HepG2 (cell line): Measurements from ENCODE around the gene RBM45. TPM values are rescaled to one million over a fixed set of nuclear protein-coding genes. Genes with fewer than 3 reads are reported as not detected.

ENCODE experiments used
- ADNP ChIP-seq: sonication (generic); formaldehyde crosslinking; IDR thresholded peaks from 2 replicates; pipeline ENCODE4 v1.4.0; 2020; ENCODE audit warnings: missing genetic modification reagents
- BCL6 ChIP-seq: IDR thresholded peaks from 2 replicates; pipeline ENCODE4 v1.6.1; 2016; ENCODE audit warnings: missing genetic modification reagents, missing compliant biosample characterization
- ETV5 ChIP-seq: IDR thresholded peaks from 2 replicates; pipeline ENCODE4 v1.6.1; 2018; ENCODE audit warnings: missing biosample characterization, missing genetic modification reagents, inconsistent platforms, borderline replicate concordance
- LRRFIP1 ChIP-seq: sonication (generic); formaldehyde crosslinking; conservative IDR thresholded peaks from 2 replicates; pipeline ENCODE4 v1.4.0; 2020; ENCODE audit warnings: missing genetic modification reagents
- MTA3 ChIP-seq: sonication (generic); formaldehyde crosslinking; IDR thresholded peaks from 2 replicates; pipeline ENCODE4 v1.4.0; 2020; ENCODE audit warnings: missing genetic modification reagents
- MYNN ChIP-seq: sonication (generic); formaldehyde crosslinking; IDR thresholded peaks from 2 replicates; pipeline ENCODE4 v1.4.0; 2020; ENCODE audit warnings: mild to moderate bottlenecking, low read depth, missing genetic modification reagents
- PCBP2 ChIP-seq: fragments of 200-400 bp; formaldehyde crosslinking; optimal IDR thresholded peaks from 2 replicates; pipeline ENCODE3; 2018; ENCODE audit warnings: low read length, low read depth; ENCODE audit not compliant: poor library complexity, severe bottlenecking
- RBFOX2 ChIP-seq: fragments of 200-400 bp; formaldehyde crosslinking; IDR thresholded peaks from 2 replicates; pipeline ENCODE4 v1.6.1; 2017; ENCODE audit warnings: low read depth, mild to moderate bottlenecking, low read length
- RBM39 ChIP-seq: fragments of 200-400 bp; formaldehyde crosslinking; IDR thresholded peaks from one replicate; pipeline ENCODE4 v1.6.1; 2018; ENCODE audit warnings: antibody characterized with exemption, mild to moderate bottlenecking, low read depth, low read length; ENCODE audit not compliant: poor library complexity, severe bottlenecking
- SRF ChIP-seq: IDR thresholded peaks from 2 replicates; pipeline ENCODE4 v1.6.1; 2011; ENCODE audit warnings: mild to moderate bottlenecking, low read depth, low read length, moderate library complexity
- SSRP1 ChIP-seq: IDR thresholded peaks from 2 replicates; pipeline ENCODE4 v1.6.1; 2016; ENCODE audit warnings: control low read depth
- TBP ChIP-seq: sonication (generic); formaldehyde crosslinking; IDR thresholded peaks from 2 replicates; pipeline ENCODE4 v1.5.0; 2020; ENCODE audit warnings: missing genetic modification reagents
- YEATS4 ChIP-seq: sonication (generic); formaldehyde crosslinking; IDR thresholded peaks from 2 replicates; pipeline ENCODE4 v1.4.0; 2020; ENCODE audit warnings: missing genetic modification reagents, borderline replicate concordance
- ZFAT ChIP-seq: sonication (generic); formaldehyde crosslinking; conservative IDR thresholded peaks from 2 replicates; pipeline ENCODE4 v1.8.1; 2023; ENCODE audit warnings: missing genetic modification reagents, inconsistent platforms
- ZFP1 ChIP-seq: IDR thresholded peaks from 2 replicates; pipeline ENCODE4 v1.6.1; 2016
- ZNF354B ChIP-seq: sonication (generic); formaldehyde crosslinking; IDR thresholded peaks from 2 replicates; pipeline ENCODE4 v1.8.0; 2022; ENCODE audit warnings: mild to moderate bottlenecking, missing genetic modification reagents
- ZNF562 ChIP-seq: sonication (generic); formaldehyde crosslinking; IDR thresholded peaks from 2 replicates; pipeline ENCODE4 v1.8.0; 2022; ENCODE audit warnings: missing genetic modification reagents, borderline replicate concordance
- ZNF607 ChIP-seq: sonication (generic); formaldehyde crosslinking; IDR thresholded peaks from 2 replicates; pipeline ENCODE4 v1.5.1; 2020; ENCODE audit warnings: missing genetic modification reagents, mild to moderate bottlenecking, borderline replicate concordance
- ZNF644 ChIP-seq: IDR thresholded peaks from 2 replicates; pipeline ENCODE4 v1.6.1; 2016; ENCODE audit warnings: low read depth
- ZNF75D ChIP-seq: sonication (generic); formaldehyde crosslinking; IDR thresholded peaks from 2 replicates; pipeline ENCODE4 v1.8.1; 2023; ENCODE audit warnings: missing genetic modification reagents, mild to moderate bottlenecking, borderline replicate concordance
- ZSCAN9 ChIP-seq: IDR thresholded peaks from 2 replicates; pipeline ENCODE4 v1.6.1; 2016; ENCODE audit warnings: borderline replicate concordance
- polyA plus RNA-seq, 8 experiments: library from polyadenylated mRNA; depleted of rRNA in 3 of 8; stranded (reverse) in 7 of 8; unstranded in 1 of 8; fragments of >200 nt; fragmentation: Illumina TruSeq in 4 of 8; extraction: Trizol in 4 of 8; gene quantifications; 2 replicates each; pipeline versions ENCODE4 v1.2.1 to v1.2.3, GENCODE V29; 2011 to 2016; ENCODE audit warnings: low read depth in 4 of 8, missing spikeins in 1 of 8, mixed read lengths in 1 of 8; ENCODE audit not compliant: insufficient read depth in 1 of 8
- total RNA-seq, 5 experiments: library from RNA; depleted of rRNA; stranded (reverse); fragments of >200 nt; fragmentation: Illumina TruSeq; extraction: Trizol; gene quantifications; 2 replicates each; pipeline ENCODE4 v1.2.3, GENCODE V29; 2016; ENCODE audit warnings: low read depth in 1 of 5
- TF ChIP-seq, protein P1 (sequence below): sonication (generic); formaldehyde crosslinking; IDR thresholded peaks from 2 replicates; pipeline ENCODE4 v1.4.0; 2020; ENCODE audit warnings: missing genetic modification reagents
- TF ChIP-seq, protein P2 (sequence below): conservative IDR thresholded peaks from 2 replicates; pipeline ENCODE4 v1.6.1; 2018; ENCODE audit warnings: missing genetic modification reagents

Gene RBM45
- total and polyA plus RNA-seq, 2 of the 13 experiments (the other 11 are each of a cell fraction or from before 2014, with no cell fraction given): 5.7 to 25.2 TPM

GRCh38 chr2:178112202-178113152 lies at the start of gene RBM45 (continued):
- TF ChIP-seq PCBP2 (no peak), ETV5 (CRISPR knock-in tag) (peak; percentile 99), ZFAT (CRISPR knock-in tag) (no peak), MYNN (peak; percentile 96), ZNF607 (peak; percentile 94; the same call in 1 of the 2 replicates), ZNF75D (no peak), ZSCAN9 (CRISPR knock-in tag) (peak; percentile 93), RBFOX2 (peak; percentile 92), TBP (CRISPR knock-in tag) (no peak), ZNF354B (CRISPR knock-in tag) (no peak), MTA3 (CRISPR knock-in tag) (no peak), RBM39 (peak; percentile 91), BCL6 (CRISPR knock-in tag) (peak; percentile 70), SRF (0 out of 2 replicates have a peak, but pooled peaks have one; percentile 20), ZFP1 (CRISPR knock-in tag) (peak; percentile 64; the same call in 1 of the 2 replicates), ADNP (CRISPR knock-in tag) (no peak), ZNF562 (CRISPR knock-in tag) (no peak), SSRP1 (CRISPR knock-in tag) (peak; percentile 98; the same call in 1 of the 2 replicates), YEATS4 (CRISPR knock-in tag) (peak; percentile 91; the same call in 1 of the 2 replicates), LRRFIP1 (no peak; the same call in 1 of the 2 replicates), ZNF644 (CRISPR knock-in tag) (peak; percentile 96)
- TF ChIP-seq, protein P1, sequence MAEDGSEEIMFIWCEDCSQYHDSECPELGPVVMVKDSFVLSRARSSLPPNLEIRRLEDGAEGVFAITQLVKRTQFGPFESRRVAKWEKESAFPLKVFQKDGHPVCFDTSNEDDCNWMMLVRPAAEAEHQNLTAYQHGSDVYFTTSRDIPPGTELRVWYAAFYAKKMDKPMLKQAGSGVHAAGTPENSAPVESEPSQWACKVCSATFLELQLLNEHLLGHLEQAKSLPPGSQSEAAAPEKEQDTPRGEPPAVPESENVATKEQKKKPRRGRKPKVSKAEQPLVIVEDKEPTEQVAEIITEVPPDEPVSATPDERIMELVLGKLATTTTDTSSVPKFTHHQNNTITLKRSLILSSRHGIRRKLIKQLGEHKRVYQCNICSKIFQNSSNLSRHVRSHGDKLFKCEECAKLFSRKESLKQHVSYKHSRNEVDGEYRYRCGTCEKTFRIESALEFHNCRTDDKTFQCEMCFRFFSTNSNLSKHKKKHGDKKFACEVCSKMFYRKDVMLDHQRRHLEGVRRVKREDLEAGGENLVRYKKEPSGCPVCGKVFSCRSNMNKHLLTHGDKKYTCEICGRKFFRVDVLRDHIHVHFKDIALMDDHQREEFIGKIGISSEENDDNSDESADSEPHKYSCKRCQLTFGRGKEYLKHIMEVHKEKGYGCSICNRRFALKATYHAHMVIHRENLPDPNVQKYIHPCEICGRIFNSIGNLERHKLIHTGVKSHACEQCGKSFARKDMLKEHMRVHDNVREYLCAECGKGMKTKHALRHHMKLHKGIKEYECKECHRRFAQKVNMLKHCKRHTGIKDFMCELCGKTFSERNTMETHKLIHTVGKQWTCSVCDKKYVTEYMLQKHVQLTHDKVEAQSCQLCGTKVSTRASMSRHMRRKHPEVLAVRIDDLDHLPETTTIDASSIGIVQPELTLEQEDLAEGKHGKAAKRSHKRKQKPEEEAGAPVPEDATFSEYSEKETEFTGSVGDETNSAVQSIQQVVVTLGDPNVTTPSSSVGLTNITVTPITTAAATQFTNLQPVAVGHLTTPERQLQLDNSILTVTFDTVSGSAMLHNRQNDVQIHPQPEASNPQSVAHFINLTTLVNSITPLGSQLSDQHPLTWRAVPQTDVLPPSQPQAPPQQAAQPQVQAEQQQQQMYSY (CRISPR knock-in tag): peak; percentile 84
- TF ChIP-seq, protein P2, sequence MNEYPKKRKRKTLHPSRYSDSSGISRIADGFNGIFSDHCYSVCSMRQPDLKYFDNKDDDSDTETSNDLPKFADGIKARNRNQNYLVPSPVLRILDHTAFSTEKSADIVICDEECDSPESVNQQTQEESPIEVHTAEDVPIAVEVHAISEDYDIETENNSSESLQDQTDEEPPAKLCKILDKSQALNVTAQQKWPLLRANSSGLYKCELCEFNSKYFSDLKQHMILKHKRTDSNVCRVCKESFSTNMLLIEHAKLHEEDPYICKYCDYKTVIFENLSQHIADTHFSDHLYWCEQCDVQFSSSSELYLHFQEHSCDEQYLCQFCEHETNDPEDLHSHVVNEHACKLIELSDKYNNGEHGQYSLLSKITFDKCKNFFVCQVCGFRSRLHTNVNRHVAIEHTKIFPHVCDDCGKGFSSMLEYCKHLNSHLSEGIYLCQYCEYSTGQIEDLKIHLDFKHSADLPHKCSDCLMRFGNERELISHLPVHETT (CRISPR knock-in tag): peak; percentile 93
